Stimulated activated CD4-positive, alpha-beta T cell treated with anti-CD3 and anti-CD28 coated beads, Interleukin-1b, Interleukin-23, amount 100 ng/mL, for 4 hours (primary cell): ENCODE data around the gene NARF.

Experiments used
- DNase-seq, 2 donors: peaks; one replicate each; pipeline ENCODE4 v3.0.0-alpha.2; 2020; ENCODE audit warnings: low read depth in 2 of 2

The NARF gene

DNA sequence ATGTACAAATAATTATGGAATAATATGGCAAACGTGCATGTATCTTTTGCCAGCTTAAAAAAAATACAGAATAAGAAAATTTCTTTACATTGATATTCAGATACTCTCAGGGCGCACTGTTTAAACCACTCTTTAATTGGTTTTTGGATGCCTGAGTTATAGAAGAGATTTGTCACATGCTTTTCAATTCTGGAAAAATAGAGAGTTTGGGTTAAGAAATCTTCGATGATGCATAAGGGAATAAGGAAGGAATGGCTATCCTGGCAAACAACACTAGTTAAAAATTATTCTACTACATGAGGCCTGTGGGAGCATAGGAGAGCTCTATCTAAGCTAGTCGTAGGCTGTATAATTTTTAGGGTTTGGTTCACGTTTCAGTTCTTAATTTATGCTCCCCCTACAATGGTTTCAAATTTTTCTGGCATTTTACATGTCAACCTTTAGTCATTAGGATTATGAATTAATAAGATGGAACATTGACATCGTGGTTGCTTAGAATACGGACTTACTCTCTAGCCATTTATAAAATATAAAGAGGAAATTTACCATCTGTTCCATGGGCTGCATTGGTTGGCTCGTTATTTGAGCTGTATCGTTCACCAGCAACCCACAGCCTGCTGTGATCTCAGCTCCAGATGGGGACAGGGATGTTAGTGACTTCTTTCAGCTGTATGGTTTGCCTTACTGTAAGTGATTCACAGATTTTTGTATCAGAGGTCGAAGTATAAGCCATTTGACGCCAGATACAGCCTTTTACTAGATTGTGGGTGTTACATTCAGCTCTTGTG is 15.9 kb downstream of the NARF start:
- DNase-seq = no peak

DNA sequence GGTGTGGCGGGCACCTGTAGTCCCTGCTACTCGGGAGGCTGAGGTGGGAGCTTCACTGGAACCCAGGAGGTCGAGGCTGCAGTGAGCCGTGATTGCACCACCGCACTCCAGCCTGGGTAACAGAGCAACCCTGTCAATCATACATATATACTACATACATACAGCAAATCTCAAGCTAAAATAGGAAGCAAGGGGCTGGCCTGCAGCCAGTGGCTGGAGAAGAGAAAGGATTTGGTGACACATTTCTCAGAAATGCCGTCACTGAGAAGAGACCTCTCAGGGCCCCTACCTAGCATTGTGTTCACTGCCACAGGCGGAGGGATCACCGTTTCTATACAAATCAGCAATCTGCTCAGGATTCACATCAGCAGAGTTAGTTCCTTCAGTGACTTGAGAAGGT is 16.9 kb downstream of the NARF start:
- no peak for DNase-seq

DNA sequence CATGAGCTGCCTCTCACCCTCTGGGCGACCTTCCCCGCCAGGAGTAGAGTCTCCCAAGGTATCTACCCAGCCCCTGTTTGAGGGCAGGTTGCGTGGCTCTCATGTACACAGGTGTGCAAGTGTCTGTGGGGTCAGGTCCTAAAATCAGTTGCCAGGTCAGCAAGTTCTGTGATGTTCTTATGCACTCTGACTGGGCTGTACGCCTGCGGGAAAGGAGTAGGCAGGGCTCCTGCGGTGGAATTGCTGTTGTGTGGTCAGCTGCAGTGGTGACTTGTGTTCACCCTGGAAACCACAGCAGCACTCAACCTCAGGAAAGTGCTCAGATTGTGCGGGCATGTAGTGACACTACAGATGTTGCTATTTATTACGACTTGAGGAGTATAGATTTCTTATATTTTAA is 19.4 kb downstream of the NARF start:
- DNase-seq = no peak

DNA sequence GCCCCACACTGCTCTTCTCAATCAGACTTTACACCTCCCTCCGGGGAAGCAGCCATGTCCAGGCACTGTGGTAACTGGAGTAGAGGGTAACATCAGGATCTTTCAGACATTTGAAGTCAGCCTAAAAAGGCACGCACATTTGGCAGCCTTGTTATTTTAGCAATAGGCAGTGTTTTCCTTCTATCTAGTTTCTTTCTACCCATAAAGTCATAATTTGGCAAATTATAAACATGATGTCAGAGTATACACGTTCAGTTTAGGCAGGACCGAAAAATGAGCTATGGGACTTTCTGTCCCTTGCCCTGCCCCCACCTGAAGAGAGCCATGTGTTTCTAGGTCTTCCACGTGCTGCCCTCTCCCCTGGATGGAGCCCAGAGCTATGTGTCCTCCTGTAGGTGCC is 21.1 kb downstream of the NARF start:
- DNase-seq = no peak

DNA sequence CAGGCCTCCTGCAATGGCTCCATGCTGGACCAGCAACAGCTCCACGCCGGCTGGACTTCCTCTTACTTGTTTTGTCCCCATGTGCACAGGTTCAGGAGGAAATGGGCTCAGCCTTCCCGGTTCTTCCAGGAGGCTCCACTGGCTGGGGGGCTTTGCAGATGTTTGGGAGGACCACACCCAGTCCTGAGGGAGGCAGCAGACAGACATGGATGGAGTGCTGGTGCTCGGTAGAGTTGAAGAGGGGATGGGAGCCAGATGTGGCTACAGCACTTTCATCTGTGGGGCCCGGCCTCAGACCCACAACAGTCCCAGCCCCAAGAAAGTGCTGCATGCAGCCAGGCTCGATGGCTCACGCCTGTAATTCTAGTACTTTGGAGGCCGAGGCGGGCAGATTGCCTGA is 21.8 kb downstream of the NARF start:
- no peak for DNase-seq

DNA sequence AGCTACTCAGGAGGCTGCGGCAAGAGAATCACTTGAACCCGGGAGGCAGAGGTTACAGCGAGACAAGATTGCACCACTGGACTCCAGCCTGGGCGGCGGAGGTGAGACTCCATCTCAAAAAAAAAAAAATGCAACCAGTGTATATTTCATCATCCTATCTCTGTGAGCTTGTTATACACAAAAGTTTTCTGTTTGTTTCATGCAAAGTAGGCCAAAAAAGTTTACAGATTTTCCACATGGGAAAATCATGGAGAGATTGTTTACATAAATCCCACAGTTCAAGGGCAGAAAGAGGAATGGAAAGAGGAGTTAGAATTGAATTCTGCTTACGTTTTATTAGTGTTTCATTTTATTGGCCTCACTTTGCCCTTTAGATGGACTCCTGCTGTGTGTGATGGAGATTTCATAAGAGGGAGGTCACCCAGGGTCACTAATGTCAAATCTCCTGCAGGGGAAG is 24.7 kb downstream of the NARF start:
- no peak for DNase-seq

DNA sequence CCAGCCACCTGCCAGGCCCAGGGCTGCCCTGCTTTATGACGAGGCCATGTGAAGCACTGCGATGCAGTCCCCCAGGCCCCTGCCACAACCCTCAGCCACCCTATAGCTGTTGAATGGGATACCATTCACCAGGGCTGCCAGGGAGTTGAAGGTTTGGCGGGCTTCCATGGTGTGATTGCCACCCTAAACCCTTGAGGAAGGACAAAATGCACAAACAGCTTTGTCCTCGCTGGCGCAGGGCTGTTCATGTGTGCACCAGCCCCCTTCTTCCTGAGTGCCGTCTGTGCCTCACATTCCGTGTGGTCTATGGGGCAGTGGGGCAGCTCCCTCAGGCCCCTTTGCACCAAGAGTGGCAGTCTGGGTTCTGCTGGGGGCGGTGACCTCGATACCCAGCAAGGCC is 25.3 kb downstream of the NARF start:
- DNase-seq = no peak

DNA sequence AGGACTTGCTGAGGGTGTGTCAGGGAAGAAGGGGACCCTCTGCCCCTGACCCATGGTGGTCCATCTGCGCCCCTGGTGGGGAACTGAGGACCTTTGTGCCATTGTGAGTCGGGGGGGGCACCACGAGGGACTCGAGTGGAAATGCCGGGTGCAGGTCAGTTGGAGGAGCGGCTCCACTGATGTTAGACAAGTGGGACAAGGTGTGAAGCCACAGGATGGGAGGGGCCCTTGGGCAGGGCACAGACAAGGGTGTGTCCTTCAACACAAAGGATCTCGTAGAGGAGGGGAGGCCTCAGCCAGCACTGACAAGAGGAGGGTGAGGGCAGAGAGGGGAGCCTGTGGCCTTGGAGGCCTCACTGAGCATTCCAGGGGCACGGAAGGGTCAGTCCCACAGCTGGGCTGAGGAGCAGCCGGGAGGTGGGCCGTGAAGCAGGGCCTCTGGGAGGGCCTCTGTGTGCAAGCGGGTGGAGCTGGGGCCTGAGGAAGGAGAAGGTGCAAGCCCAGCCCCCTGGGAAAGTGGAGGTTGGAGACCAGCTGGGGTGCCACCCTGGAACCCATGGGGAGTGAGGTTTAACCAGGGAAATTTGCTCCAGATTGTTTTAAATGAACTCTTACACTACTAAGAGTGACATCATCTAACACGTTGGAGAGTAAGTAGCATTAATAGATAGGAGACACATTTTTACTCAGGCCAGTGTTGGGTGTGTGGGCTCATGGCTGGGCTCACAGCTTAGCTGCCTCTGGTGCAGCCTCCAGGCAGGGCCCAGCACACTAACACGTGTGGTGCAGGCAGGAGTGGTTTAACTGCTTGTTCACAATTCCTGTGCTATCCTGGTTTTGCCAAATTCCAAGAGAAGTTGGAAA is 27.9 kb downstream of the NARF start:
- DNase-seq = no peak

DNA sequence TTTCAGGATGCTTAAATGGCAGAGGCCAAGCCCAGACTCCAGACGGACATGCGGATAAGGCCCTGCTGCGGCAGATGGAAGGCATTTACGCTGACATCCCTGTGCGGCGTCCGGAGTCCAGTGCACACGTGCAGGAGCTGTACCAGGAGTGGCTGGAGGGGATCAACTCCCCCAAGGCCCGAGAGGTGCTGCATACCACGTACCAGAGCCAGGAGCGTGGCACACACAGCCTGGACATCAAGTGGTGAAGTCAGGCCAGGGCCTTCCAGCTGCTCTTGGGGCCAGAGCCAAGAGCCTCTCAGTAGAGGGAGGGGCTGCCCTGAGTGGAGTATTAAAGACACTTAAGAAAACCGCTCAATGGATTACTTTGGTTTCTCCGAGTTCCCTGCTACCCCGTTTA is 29.4 kb downstream of the NARF start:
- DNase-seq = no peak

DNA sequence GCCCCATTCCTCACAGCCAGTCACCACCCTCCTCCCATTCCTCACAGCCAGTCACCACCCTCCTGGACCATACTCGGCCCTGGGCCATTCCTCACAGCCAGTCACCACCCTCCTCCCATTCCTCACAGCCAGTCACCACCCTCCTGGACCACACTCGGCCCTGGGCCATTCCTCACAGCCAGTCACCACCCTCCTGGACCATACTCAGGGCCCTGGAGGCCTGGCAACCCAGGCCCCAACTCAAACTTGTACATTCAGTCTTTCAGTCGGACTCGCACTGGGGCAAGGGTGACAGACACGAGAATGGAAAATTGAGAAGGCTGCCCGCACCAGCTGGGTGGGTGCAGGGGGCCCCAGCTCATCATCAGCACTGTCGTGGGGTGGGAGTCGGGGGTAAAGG is 30.6 kb downstream of the NARF start:
- no peak for DNase-seq

DNA sequence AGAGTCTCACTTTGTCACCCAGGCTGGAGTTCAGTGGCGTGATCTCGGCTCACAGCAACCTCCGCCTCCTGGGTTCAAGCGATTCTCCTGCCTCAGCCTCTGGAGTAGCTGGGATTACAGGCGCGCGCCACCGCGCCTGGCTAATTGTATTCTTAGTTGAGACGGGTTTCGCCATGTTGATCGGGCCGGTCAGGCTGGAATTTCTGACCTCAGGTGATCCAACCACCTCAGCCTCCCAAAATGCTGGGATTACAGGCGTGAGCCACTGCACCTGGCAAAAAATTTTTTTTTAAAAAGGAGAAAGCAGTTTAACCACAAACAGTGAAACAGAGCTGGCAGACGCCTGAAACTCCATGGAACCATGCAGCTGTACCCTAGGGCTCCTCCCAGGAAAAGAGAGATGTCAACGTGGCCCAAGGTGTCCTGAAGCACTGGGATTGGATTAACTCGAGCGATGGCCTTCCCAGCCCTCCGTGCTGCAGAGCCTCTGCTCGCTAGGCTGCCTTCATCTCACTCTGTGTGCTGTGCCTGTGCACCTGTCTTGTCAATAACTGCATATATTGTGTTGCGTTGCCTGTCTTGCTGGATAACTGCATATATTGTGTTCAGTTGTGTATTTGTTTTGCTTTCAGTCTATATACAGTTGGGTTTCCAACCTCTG is 31.4 kb downstream of the NARF start:
- no peak for DNase-seq

DNA sequence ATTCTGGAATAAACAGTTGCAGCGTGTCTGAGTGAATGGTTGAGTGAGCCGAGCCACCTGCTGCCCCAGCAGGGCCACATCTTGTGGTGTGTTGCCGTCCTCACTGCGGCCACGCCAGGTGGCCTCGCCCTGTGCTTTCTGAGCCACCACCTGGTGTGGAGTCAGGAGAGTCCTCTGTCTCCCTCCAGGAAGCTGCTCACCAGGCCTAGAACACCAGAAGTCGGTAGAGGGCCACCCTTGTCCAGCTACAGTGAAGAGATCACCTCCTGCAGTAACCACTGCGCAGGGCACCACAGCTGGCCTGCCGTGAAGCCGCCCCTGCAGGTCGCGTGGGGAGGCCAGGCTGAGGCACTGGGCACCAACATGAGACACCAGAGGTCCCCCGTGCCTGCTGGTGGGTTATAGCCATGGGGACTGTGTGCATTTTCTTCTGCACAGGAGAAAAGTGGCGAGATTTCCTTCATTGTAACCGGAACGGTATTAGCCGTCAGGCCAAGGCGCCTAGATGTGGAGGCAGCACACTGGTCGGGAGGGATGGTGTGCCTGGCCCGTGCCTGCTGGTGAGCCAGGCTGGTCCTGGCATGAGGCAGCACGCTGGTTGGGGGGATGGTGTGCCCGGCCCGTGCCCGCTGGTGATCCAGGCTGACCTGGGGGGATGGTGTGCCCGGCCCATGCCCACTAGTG is 32.1 kb downstream of the NARF start:
- no peak for DNase-seq

DNA sequence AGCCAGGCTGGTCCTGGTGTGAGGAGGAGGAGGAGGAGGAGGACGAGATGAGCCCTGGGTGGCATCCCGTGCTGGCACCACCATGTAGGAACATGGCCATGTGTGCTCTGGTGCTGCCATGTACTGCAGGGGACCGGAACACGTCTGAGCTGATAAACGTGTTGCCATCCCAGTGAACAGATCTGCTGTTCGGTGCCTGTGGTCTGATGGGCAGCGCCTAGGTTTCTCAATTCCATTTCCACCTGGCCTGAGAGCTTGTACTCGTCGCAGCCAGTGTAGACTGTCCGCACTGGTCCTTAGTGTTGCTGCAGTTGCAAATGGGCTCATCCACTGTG is 32.6 kb downstream of the NARF start:
- DNase-seq = no peak

DNA sequence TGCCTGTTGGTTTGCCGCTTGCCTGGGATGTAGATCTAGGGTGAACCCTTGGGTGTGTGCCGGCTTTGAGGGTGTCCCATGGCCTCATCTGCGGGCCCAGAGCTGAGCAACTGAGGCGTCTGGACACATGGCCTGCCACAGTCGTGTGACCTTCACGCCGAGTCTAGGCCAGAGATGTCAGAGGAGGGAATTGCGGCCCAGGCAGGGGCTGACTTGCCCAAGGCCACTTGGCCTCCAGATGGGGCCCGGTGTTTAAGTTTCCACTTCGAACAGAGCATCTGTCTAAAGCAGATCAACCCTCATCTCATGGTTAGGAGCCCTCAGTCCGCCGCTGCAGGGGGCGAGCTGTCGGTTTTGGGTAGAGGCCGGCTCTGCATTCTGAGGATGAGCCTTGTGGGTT is 33.0 kb downstream of the NARF start:
- DNase-seq = no peak

DNA sequence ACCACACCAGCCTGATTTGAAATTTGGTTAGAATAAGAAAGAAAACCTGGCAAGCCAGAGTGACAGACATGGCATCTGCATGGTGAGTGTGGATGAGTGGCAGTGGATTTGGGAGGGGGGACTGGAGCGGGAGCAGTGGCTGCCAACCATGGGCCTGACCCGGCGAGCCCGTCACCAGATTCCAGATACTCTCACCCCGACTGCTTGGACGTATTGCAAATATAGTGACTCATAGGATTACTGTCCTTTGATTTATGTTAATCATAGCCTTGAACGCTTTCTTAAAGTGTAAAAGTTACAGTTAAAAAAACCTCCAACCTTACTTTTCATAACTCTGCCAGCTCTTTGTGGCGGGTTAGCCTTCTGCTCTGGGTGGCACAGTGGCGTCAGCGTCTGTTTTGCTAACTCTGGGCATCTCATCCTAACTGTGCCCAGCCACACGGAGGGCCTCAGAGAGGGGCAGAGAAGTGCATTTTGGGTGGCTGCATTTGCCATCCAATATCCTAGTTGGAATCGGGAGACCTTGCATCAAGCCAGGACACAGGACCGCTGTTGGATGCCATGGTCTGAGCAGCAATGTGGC is 34.2 kb downstream of the NARF start:
- DNase-seq = no peak

DNA sequence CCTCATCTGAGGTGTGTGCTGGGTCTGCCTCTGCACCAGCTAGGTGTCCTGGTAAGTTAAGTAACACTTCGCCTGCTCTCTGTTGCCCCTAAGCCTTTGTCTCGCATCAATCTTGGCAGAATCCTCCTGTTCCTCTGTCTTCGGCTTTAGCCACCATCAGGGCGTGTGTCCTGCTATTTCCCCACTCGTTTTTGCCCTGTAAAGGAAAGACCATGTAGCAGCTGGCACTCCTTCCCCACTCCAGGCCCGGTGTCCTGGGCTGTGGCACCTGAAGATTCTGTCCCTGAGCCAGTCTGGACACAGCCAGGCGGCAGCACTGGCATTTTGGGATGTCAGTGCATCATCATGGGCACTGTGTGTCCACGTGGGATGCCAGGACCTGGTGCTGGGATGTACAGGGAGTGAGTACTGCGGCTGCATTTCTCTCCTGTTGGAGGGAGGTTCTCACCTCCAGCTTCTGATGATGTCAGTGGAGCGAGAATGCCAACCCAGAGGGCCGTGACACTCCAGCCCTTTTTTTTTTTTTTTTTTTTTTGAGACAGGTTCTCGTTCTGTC is 34.8 kb downstream of the NARF start:
- no peak for DNase-seq

DNA sequence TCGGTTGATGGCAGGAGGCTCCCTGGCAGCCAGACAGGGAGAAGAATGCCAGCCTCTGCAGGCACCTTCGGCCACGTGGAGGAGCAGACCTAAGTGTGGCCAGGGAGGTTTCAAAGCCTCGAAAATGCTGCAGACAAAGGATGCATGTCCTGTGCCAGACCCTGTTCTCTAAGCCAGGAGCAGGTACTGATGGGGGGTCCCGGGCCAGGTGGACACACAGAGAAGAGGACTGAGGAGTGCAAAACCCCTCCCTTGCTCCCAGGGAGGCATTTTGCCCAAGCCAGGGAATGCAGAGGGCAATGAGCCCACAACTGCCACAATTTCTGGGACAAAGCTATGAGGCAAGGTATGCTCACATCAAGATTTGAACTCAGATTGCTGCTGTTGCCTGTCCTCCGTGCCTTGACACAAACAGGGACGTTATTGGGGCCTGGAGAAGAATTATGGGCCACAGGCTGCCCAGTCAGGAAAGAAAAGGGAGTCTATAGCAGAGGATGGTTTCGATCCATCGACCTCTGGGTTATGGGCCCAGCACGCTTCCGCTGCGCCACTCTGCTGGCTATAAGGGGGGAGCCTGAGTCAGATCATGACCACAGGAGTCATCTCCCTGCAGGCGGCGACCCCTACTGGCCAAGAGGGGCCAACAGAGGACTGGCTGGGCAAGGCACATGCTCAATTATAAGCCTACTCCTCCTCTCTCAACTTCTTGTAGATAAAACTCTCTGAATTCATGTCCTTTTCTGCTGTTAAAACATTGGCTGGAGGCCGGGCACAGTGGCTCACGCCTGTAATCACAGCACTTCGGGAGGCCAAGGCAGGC is 35.9 kb downstream of the NARF start:
- DNase-seq = peak; percentile 77 to 82

DNA sequence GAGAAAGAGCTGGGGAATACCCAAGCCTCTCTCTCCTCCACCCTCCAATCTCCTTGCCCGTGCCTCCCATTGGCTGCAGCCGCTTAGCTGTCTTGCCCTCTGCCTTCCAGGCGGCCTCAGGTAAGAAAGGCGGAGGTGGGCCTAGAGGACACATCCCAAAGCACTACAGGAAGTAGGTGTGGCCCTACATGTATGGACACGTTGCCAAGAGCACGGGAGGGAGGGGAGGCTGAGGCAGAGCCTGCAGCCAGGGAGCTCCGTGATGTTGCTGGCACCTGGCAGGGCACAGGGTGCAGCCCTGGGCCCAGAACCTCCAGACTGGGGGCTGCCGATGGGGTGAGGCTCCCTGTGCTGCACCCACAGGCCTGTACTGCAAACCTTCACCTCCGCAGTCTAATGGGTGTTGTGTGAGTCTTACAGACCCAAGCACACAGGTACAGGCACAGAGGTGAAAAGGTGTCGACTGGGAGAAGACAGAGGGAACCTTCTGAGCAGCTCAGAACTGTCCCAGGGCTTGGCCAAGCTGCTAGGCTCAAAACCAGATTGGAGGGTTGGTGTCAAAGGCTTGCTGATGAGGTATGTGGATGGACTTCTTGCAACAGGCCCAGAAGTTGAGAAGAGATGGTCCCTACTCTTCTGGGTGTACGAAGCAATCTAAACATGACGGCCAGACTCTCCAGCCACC is 37.4 kb downstream of the NARF start:
- no peak for DNase-seq

DNA sequence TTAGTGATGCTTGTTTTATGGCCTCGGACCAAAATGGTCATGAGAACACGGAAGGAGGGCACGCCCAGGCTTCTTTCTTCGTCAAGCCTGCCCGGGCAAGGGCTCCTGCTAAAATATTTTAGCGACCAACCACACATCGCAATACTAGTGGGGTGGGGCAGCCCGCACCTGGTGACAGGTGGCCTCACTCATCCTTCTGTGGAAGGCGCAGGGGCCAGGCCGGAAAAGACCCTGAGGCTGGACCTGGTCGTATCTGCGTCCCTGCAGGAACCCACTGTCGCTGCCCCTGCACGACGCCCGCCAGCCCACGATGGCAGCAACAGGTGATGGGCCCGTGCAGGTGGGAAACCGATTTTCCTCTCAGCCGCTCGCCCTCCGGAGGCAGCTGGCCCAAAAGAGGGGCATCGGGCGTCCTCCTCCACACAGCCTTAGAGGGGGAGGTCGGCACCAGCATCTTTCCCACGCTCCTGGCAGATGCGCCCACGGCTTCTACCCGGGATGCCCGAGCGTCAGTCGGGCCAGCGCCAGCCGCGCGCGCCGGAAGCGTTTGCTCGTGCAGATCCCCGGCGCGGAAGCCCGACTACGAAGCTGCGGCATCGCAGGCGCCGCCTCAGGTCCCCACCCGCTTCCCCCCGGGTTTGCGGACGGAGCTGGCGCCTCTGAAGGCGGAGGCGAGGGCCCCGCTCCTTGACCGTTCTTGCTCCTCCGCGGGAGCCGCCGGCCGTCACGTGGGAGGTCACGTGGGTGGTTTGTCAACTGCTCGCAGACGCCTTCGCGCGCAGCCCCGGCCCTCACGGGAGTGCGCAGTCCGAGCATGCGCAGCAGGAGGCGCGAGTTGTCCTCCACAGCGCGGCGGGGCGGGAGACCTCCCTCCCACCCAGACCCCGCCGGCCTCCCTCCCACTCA is 38.2 kb downstream of the NARF start:
- DNase-seq = peak; percentile 79 to 88
